HS-5 (cell line): ENCODE data around the gene PITPNB.

Experiments
- DNase-seq: peaks from one replicate; pipeline ENCODE4 v3.0.0-alpha.2; 2012; ENCODE audit warnings: low read depth

Gene PITPNB

DNA sequence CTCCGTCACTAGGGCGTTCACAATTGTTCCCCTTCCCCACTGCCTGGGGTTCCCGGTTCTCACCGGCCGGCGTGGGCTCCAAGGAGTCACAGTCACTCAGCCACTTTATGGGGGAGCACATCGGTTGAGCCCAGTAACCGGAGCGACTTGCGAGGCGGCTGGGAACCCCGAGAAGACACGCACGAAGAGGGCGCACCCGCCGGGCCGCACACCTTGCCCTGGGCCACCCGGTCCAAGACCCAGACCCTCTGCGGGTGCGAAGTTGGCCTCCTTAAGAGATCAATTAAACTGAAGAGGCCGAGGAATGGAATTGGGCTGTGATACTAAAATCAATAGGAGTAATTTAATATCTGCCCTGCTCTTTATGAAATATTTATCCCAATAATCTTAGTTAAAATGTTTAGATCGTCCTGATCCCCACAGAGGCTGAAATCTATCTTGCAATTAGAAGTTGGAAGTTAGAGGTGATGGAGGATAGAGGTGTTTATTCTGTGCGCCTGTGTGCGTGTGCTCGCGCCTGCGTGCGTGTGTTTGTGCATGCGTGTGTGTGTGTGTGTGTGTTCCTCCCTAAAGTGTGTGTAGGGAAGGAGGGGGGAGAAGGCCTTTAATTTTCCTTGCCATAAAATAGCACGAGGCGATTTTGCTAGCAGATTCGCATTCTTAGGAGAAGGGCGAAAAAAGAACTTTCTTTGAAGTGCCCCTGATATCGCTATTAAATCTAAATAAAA, 116.5 kb downstream of the PITPNB start:
- no peak for DNase-seq
